NCI-H510A (cell line): ENCODE results near the gene NAALADL2.
"Not testable (repeated sequence)": the region's sequence is repeated elsewhere in the genome, so short reads cannot be mapped to it uniquely, and the experiment has no call there.

Source experiments
- DNase-seq: peaks from one replicate; lab custom pipeline; 2025; lab: John Stamatoyannopoulos, UW

NAALADL2 gene

DNA sequence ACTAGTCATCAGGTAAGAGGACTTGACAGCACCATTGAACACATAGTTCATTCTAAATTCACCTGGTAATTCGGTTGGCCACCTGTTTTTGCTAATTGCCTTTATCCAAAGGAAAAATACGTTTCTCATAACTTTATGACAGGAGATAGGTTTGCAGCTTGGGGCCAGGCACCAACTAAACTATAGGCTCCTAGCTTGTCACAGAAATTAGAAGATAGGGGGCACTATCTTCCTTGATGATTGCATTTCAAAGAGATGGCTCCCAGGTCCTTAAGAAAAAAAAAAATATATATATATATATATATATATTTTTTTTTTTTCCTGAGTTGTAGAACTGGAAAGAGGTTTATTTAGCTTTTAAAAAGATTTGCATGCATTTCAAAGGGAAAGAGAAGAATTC lies 563.6 kb downstream of the NAALADL2 start:
- DNase-seq = no peak

DNA sequence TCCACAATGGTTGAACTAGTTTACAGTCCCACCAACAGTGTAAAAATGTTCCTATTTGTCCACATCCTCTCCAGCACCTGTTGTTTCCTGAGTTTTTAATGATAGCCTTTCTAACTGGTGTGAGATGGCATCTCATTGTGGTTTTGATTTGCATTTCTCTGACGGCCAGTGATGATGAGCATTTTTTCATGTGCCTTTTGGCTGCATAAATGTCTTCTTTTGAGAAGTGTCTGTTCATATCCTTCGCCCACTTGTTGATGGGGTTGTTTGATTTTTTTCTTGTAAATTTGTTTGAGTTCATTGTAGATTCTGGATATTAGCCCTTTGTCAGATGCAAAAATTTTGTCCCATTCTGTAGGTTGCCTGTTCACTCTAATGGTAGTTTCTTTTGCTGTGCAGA lies 564.7 kb downstream of the NAALADL2 start:
- DNase-seq = not testable (repeated sequence)

DNA sequence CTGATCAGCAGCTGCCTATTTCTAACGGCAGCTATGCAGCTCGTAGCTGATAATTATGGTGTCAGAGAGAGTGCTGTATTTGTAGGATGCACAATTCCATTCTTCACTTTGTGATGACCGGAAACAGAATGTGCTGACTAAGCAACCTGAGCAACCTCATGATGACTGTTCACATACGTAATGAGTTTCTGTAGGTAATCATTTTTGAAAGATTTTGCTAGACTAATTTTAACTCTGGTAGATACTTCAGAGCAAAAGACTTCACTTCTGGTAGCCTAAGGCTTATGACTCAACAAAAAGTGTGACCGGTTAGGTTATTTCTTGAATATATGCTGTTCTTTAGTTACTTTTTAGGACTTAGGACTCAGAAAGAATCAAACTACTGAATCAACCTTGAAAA lies 567.7 kb downstream of the NAALADL2 start:
- DNase-seq = no peak

DNA sequence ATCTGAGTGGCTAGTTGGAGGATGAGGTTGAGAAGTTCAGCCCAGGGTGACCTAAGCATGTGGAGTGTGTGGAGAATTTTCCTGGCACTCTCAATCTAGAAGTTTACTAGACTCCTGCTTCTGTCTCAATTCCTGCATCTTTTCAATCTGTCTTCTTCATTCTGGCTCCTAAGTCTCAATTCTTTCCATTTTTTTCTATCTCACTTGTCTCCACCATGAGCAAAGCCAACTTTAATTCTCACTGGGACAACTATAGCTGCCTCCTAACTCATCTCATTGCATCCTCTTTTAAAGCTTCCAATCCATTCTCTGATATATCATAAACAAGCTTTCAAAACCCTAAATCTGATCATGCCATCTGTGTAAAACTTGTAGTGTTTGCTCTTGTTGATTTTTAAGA lies 569.3 kb downstream of the NAALADL2 start:
- no peak for DNase-seq

DNA sequence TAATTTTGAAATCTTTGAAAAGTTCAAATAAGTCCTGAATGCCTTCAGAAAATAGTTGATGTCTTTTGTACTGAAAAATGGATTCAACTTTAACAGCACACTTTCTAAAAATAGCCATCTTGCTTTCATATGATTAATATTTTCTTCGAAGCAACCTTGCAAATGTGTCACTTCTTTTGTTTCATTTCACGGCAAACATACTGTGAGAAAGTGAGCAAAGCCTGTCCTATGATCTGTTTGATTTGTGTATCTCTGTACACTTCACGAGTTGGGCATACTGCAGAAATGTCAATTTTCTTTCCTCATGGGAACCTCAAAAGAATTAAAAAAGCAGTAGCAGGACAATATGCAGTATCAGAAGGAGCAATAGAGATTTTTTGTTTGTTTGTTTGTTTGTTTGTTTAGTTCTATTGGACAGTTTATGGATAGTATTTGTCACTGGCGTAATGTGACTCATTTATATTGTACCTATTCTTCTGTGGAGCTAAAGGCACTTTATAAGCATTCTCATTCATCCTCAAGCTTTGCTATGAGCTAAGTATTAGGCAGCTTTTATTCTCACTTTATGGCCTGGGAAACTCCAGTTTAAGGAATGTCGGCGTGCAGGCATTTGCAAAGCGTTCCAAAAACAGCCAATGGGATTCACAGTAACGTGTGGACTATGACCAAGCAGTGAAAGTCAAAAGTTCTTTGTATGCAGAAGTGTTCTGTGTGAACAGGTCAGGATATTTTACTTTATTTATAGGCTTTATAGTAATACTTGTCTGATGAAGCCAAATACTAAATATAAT lies 572.0 kb downstream of the NAALADL2 start:
- DNase-seq = no peak

DNA sequence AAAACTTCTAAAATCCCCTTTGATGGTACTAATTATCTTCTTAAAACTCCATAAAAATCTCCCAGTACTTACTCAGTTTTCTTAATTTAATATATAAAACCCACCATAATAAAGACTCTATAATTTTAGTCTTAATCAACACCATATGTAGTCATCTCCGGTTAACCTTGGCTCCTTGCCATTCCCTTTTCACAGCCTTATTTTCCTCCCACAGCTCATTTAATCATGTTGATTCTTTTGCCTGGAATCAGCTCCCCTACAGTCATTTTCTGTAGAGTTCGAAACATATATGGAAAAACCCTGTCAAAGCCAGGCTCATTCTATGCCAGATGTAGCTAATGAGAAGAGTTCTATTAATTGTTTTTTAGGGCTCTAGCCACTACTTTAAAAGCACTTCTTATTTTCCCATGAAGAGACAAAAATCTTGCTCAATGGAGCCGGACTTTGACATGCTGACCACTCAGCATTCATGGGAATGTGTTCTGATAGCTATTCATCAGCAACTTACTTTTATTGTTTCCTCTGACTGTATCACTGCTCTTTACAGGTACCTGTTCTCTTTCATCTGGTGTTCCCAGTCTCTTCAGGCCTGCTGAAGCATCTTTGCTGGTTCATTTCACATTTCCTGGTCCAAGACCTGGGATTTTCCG lies 573.4 kb downstream of the NAALADL2 start:
- no peak for DNase-seq

DNA sequence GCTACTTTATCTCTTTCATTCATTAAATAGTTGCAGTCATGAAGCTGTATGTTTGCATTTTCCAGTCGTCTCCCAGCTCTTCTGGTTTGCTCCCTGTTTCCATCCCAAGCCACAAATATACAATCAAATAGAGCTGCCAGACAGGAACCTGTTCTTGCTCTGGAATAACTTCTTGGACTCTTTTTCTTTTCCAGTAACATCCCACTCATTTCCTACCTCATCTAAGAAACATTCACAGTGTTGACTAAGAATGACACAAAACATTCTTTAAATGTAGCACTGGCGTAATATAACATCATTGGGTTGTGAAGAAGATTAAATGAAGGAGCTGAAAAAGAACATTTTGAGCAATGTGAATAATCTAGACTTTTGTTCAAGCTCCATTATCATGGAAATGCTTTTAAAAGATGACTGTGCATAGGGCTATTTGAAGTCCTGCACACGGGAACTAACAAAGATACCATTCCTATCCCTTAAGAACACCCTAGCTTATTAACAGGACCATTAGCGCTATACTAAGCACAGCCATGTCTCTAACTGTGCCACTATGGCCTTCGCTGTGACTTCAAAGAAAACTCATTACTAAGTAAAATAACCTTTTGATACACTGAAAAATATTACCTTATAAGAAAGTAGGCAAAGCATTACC lies 574.0 kb downstream of the NAALADL2 start:
- no peak for DNase-seq

DNA sequence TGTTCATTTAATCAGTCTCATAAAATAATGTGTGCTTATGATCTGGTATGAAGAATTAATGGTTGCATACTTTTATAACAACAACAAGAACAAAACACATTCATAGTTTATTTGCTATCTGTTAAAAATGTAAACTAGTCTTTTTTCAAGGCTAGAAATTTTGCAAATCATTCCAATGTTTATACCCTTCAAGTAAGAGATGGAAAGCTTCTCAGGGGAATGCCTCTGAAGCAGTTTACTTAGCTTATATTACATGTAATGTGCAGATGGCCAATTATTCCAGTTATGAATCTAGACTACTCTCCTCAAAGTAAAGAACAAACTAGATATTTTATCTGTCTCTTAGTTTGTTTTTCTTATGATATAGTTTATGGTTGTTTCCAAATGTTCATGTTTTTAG lies 575.4 kb downstream of the NAALADL2 start:
- DNase-seq = no peak

DNA sequence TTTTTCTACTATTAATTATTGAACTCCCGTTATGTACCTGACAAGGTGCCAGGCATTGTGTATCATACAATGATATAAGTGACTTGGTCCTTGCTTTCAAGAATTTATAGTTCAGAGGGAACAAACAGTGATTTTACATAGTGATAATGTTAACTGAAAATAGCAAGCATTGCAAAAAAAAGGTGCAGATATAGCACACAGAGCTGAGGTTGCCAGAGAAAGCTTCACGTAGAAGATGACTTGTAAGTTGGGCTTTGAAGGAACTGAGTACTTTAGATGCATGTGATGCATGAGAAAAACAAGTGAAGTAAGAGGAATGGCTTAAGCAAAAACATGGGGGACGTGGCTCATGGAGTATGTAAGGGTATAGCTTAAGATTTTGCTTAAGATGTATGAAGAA lies 584.5 kb downstream of the NAALADL2 start:
- no peak for DNase-seq

DNA sequence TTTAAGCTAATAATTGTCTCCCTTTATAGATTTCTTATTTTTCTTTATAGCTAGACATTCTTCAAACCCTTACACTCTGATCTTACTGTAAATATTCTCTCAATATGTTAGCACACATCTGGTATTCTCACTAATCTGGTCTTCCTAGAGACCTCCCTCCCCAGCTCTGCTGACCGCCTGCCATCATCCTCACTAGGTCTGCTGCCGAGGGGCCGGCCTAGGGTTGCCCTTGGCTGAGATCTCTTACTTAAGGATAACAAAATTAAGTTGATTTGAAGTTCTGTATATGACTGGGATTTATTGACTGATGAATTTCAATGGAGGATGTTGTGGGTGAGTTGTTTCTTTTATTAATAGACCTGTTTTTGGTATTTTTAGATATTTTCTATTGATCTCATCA lies 586.6 kb downstream of the NAALADL2 start:
- DNase-seq = no peak

DNA sequence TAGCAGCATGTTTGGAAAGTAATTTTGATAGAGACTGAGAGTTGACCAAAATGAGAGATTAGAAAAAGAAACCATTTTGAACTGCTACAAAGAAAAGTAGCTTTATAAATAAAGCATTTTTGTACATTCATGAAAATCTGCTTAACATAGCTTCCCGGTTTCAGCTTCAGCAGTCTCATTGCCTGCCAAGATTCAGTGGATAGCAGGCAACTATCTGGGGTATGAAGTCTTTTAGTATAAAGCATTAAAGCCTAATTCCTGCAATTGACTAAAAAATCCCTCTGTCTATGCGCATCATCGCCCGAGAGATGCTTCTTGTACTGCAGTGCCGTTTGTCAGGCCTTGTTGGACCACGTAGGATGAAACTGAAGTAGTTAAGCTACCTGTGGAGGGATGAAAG lies 588.4 kb downstream of the NAALADL2 start:
- no peak for DNase-seq

DNA sequence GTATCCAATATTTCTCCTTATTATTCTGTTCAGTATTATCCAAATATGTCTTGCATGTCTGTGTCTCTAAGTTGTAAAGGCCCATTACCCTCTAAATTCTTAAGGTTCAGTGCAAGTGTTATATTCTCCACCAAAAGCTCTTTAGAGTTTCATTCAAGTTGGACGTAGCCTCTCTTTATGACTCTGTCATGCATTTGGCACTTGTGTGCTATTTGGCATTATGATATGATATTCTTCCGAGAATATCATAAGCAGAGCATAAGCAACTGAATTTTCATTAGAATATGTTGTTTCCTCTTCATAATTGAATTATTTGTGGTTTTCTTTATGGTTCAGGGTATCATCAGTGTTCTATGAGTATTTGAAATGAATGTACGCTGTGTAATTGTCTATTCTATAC lies 594.2 kb downstream of the NAALADL2 start:
- DNase-seq = no peak

DNA sequence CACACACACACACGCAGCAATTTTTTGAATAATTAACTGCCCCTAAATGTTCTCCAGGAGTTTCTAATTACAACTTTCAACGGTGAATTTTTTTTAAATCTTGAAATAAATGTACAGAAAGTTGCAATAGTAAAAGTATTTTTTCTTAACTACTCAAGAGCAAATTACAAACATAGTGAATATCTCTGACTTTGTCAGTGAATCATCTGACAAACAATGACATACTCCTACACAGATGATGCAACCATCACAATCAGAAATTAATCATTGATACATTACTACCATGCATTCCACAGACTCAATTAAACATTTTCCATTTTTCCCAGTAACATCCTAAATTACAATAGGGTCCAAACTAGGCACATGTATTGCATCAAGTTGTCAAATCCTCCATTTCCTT lies 597.3 kb downstream of the NAALADL2 start:
- no peak for DNase-seq

DNA sequence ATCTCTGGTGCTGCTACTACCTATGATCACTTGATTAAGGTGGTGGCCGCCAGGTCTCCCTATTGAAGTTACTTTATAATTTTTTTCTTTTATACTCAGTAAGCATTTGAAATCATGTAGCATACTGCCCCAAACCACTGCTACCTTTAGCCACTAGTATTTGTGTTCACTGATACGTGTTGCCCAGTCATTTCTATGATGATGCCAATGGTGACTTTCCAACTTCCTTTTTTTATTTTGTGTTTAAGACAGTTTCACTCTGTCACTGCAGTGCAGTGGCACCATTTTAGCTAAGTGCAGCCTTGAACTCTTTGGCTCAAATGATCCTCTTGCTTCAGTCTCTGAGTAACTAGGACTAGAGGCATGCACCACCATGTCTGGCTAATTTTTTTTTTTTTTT lies 598.2 kb downstream of the NAALADL2 start:
- no peak for DNase-seq

DNA sequence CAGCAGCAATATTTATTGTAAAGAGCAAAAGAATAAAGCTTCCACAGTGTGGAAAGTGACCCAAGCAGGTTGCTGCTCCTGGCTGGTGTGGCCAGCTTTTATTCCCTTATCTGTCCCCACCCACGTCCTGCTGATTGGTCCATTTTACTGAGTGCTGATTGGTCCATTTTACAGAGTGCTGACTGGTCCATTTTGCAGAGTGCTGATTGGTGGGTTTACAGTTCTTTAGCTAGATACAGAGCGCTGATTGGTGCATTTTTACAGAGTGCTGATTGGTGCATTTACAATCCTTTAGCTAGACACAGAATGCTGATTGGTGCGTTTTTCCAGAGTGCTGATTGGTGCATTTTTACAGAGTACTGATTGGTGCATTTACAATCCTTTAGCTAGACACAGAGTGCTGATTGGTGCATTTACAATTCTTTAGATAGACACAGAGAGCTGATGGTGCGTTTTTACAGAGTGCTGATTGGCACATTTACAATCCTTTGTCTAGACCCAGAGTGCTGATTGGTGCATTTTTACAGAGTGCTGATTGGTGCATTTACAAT lies 601.8 kb downstream of the NAALADL2 start:
- not testable (repeated sequence) for DNase-seq

DNA sequence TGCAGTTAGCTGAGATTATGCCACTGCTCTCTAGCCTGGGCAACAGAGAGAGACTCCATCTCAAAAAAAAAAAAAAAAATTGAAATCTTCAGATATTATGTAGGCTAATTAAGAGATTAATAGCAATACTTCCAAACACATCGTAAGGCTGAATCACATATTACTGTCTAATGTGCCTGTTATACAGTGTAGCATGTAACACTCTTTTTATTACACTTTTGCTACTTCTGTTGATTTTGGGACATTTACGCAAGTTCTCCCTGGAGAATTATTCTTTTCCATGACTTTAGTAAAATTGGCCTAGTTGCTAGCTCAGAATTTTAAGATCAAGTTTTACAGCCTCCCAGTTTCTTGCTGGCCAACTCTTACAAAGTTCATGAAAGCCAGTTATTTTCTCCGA lies 605.2 kb downstream of the NAALADL2 start:
- DNase-seq = no peak

DNA sequence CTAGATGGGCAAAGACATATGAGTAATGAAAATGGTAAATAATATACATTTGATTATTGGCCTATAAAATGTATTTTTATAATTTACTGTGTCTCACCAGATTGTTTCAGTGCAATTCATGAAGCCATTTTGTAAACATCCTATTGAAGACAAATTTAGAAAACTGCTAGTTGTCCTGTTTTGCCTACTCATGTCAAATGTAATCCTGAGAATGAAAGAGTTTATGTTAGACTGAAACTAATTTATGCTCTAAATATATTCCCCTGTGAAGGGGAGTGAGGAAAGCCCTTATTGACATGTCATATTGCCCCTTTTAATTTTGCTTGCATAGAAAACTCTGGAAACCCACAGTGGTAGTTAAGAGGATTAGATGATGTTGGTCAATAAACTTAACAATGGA lies 610.0 kb downstream of the NAALADL2 start:
- DNase-seq = no peak

DNA sequence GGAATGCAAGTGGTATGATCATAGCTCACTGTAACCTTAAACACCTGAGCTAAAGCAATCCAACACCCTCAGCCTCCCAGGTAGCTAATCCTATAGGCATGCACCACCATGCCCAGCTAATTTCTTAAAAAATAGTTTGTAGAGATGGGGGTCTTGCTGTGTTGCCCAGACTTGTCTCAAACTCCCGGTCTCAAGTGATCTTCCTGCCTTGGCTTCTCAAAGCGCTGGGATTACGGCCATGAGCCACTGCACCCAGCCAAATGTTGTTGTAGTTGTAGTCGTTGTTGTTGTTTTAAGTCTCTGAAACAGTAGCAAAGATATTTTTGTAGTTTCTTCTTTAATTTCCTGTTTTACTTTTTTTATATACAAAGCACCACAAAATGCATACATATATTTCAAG lies 616.6 kb downstream of the NAALADL2 start:
- DNase-seq = no peak

DNA sequence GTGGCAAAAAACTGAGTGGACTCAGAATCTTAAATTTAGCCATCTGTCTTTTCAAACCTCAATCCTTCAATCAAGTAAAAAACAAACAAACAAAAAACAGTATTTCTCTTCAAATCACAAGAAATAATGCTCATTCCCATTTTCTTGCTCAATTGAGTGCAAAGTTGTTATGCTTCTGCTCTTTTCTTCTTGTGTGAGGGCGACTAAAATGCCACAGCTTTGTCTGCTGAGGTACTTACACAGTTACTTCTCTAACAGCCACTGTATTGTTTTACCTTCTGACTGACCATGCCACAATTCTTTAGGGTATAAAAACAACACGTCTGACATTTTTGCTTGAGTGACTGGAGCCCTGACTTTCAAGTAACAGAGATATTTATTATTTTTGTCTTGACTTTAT lies 617.4 kb downstream of the NAALADL2 start:
- DNase-seq = no peak

DNA sequence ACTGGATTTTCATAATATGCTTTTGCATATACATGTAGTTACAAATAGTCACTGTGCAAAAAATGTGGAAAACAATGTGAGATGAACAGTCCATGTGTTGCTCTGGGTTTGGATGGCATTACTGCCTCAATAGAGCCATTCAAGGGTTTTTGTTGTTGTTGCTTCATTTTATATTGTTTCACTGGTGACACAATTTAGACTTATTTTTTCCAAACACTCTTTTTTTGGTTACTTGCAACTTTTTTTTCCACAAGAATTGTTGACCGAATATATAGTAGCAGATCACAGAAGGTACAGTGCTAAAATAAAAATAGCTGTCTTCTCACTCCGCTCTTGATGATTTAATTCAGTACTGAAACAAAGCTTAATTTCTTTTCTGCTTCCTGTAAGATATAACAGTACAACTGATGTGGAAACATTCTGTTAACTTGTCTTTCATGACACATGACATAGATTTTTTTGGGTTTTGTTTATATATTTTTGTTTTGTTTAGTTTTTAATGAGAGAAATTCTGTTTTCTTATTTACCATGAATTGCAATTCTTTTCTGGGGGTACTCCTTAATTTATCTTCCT lies 618.6 kb downstream of the NAALADL2 start:
- no peak for DNase-seq

DNA sequence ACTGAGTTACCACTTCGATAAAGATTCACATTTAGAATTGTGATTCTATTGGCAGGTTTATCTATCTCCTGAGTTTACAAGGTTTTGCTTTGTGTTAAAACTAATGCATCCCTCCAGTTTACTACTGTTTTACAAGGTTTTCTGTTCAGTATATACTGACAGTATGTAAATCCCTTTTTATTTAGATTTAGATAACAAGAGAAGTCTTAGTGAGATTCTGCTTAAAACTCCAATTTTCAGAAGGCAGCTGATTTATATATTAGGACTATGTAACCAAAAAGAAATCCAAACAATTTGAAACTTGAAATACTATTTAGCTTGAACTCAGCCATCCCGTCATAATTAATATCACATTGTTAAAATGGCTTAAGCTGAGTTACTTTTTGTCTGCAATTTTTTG lies 619.2 kb downstream of the NAALADL2 start:
- DNase-seq = no peak

DNA sequence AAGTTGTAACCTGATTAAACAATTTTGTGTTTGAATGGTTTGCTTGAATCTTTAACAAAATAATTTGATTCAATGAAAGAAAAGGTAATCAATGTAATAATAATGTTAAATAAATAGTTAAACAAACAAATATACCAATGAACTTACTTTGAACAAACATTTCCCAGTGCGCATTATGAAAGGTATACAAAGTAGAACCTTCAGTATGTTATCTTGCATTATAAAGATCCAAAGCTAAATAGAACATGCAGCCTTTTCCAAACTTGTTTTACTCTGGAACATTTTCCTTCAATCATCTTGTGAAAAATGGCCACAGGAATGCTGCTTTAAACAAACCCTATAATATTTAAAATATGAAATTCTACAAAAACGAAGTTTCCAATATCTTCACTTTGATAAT lies 620.0 kb downstream of the NAALADL2 start:
- DNase-seq = no peak

DNA sequence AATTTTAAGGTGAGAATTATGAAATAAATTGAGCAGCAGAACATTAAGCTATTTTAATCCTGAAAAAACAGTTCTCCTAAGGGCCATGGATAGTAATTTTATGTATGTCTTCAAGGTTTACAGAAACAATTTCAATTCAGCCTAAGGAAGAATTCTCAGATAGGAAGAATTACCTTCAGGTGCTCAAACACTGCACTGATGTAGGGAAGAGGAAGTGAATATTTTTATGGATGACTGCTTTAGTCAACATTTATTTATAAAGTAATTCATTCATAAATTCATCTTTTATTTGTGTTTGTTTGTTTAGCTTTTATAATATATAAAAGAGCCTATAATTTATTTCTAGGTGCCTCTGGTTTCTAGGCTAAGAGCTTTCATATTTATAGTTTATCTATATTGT lies 620.7 kb downstream of the NAALADL2 start:
- DNase-seq = no peak
